Uterus (tissue), 4 donors: ENCODE measurements around the gene PKD1. TPM values are rescaled to one million over a fixed set of nuclear protein-coding genes. Genes with fewer than 3 reads are reported as not detected.

ENCODE experiments used
- DNase-seq, 2 donors: peaks; one replicate each; pipeline ENCODE4 v3.0.0-alpha.2; 2019 to 2020
- H3K27ac ChIP-seq, 2 donors: fragments of 200-600 bp; sonication (generic); 1 replicate in 1 of 2; 2 replicates in 1 of 2; pipeline ENCODE4 v1.5.1; 2016 to 2018
- H3K27me3 ChIP-seq, 2 donors: fragments of 200-600 bp; sonication (generic); one replicate each; pipeline ENCODE4 v1.5.1; 2018 to 2019; ENCODE audit warnings: control low read depth in 1 of 2
- H3K36me3 ChIP-seq, 2 donors: fragments of 200-600 bp; sonication (generic); one replicate each; pipeline ENCODE4 v1.5.1; 2019; ENCODE audit warnings: control low read depth in 1 of 2
- H3K4me1 ChIP-seq, 2 donors: fragments of 200-600 bp; sonication (generic); one replicate each; pipeline ENCODE4 v1.5.1; 2018 to 2019; ENCODE audit warnings: control low read depth in 1 of 2
- H3K4me3 ChIP-seq, 2 donors: fragments of 200-600 bp; sonication (generic); 1 replicate in 1 of 2; 2 replicates in 1 of 2; pipeline ENCODE4 v1.5.1; 2018 to 2019; ENCODE audit warnings: mild to moderate bottlenecking in 1 of 2
- H3K9me3 ChIP-seq, 2 donors: fragments of 200-600 bp; sonication (generic); one replicate each; pipeline ENCODE4 v1.5.1; 2019; ENCODE audit warnings: control low read depth in 1 of 2
- POLR2A ChIP-seq, 2 donors: fragments of 450-650 bp; IDR thresholded peaks; one replicate each; pipeline ENCODE4 v1.6.1; 2016; ENCODE audit warnings: antibody characterized with exemption in 2 of 2, mild to moderate bottlenecking in 1 of 2, moderate library complexity in 1 of 2
- intact Hi-C: fragments of 100-400 bp; cut with DNase I; formaldehyde crosslinking; loops from one replicate; pipeline ENCODE4 v1.15.1; 2023; ENCODE audit warnings: low total_unique reads
- total RNA-seq, 4 donors: library from RNA; depleted of rRNA in 3 of 4; stranded (reverse); fragments of >200 nt in 3 of 4; gene quantifications; one replicate each; pipeline versions ENCODE4 v1.1.0 to v1.2.4, GENCODE V29; 2014 to 2023
- TF ChIP-seq, protein P1 (sequence below), 4 experiments: fragments of 200-600 bp in 2 of 4; fragments of 450-650 bp in 2 of 4; sonication (generic) in 2 of 4; IDR thresholded peaks; one replicate each; pipeline ENCODE4 v1.5.1; 2016 to 2019; ENCODE audit warnings: antibody characterized with exemption in 4 of 4, mild to moderate bottlenecking in 2 of 4, moderate library complexity in 1 of 4
- donor health status: DM: yes; HTN: yes; CAD: no.

The PKD1 gene
- total RNA-seq, 4 donors from 2014 or later, result 149 to 383 (median 197) TPM

DNA sequence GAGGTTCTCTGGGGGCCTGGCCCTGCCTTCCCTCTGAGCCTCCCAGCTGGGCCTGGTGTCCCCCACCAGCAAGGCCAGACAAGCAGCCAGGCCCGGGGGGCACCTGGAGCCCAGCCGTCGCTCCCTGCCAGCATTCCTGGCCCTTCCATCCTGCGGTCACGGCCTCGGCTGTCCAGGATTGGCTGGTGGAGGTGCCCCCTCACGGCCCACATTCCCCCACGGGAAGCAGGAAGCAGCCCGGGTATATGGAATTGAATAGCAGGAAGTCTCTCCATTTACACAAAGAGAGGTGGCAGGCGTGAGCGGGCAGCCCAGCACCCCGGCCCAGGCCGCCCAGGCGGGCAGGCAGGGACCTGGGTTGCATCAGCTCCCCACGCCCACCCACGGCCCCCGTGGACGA lies 34.4 kb upstream of the PKD1 start:
- Histone ChIP-seq H3K4me3 (peak overlapping the region in 1 of 2 donors; percentile 21), H3K36me3 (no peaks in the 10 kb centered on the region), H3K9me3 (no peaks in the 10 kb centered on the region), H3K27me3 (no peaks in the 10 kb centered on the region), H3K27ac (peak overlapping the region; percentile 40 to 76), H3K4me1 (no peaks in the 10 kb centered on the region)
- intact Hi-C loops, result no loop called here
- peak; percentile 27 to 41 for TF ChIP-seq POLR2A (IDR thresholded peaks at IDR 0.05)
- TF ChIP-seq, protein P1, sequence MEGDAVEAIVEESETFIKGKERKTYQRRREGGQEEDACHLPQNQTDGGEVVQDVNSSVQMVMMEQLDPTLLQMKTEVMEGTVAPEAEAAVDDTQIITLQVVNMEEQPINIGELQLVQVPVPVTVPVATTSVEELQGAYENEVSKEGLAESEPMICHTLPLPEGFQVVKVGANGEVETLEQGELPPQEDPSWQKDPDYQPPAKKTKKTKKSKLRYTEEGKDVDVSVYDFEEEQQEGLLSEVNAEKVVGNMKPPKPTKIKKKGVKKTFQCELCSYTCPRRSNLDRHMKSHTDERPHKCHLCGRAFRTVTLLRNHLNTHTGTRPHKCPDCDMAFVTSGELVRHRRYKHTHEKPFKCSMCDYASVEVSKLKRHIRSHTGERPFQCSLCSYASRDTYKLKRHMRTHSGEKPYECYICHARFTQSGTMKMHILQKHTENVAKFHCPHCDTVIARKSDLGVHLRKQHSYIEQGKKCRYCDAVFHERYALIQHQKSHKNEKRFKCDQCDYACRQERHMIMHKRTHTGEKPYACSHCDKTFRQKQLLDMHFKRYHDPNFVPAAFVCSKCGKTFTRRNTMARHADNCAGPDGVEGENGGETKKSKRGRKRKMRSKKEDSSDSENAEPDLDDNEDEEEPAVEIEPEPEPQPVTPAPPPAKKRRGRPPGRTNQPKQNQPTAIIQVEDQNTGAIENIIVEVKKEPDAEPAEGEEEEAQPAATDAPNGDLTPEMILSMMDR (IDR thresholded peaks at IDR 0.05), result peak in 1 of 4 experiments; percentile 11
- peak in 1 of 2 donors; percentile 61 for DNase-seq

DNA sequence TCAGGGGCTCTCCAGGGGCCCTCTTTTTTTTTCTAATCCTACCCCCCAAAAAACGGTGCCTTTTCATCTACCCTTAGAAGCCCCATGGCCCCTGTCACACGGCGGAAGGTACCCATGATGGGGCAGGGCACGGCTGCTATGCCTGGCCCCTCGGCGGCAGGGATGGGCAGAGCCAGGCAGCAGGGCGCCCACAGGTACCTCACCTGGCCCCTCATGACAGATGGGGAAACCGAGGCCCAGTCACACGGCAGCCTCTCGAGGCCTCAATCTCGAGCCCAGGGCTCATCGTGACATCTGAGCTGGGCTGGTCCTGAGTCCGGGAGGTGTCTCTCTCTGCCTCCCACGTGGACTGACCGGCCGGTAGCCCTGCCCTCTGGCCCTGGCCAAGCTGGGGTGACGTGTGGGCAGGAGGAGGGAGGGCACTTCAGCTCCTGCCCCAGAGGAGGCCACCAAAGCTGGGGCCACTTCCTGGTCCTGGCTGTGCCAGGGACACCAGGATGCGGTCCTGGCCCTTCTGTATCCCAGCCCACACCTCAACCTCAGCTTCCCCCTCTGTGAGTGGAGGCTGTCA lies 31.5 kb upstream of the PKD1 start:
- Histone ChIP-seq H3K27me3 (no peaks in the 10 kb centered on the region), H3K4me1 (no peaks in the 10 kb centered on the region), H3K36me3 (no peaks in the 10 kb centered on the region), H3K4me3 (no peak overlapping the region), H3K9me3 (no peaks in the 10 kb centered on the region), H3K27ac (no peak overlapping the region)
- intact Hi-C loops, result no loop called here
- DNase-seq, result no peak
- TF ChIP-seq, protein P1 (IDR thresholded peaks at IDR 0.05), result no peak
- TF ChIP-seq POLR2A (IDR thresholded peaks at IDR 0.05), result no peak

DNA sequence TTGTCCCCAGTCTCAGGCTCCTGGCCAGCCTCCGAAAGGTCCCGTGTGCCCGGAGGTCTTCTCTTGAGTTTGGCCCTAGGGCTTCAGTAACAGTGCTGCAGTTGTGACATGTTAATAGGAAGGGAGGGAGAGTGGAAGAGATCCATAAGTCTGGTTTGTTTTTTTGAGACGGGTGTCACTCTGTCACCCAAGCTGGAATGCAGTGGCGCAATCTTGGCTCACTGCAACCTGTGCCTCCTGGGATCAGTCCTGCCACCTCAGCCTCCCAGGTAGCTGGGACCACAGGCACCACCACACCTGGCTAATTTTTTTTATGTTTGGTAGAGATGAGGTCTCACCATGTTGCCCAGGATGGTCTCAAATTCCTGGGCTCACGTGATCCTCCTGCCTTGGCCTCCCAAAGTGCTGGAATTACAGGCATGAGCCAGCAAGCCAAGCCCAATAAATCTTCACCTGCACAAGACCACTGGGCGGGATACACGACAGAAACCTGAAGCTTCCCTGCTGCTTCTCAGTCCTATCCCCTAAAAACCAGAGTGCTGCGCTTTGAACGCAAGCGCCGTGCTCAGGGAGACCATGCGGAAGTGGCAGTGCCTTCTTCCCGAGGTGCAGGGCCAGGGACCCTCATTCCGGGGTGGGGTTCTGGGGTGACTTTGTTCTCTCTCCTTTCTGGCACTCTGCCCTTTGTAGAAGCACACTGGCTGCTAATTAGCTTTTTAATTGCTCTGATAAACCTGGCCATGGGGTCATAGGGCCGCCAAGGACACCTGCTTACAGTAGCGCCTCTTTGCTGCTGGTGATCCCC lies 30.8 kb upstream of the PKD1 start:
- H3K4me1 ChIP-seq, result no peaks in the 10 kb centered on the region
- no peaks in the 10 kb centered on the region for H3K27me3 ChIP-seq
- intact Hi-C loops, result no loop called here
- H3K36me3 ChIP-seq, result no peaks in the 10 kb centered on the region
- H3K27ac ChIP-seq, result no peak overlapping the region
- TF ChIP-seq, protein P1 (IDR thresholded peaks at IDR 0.05), result no peak
- no peak for TF ChIP-seq POLR2A (IDR thresholded peaks at IDR 0.05)
- DNase-seq, result no peak
- no peaks in the 10 kb centered on the region for H3K9me3 ChIP-seq
- no peak overlapping the region for H3K4me3 ChIP-seq

DNA sequence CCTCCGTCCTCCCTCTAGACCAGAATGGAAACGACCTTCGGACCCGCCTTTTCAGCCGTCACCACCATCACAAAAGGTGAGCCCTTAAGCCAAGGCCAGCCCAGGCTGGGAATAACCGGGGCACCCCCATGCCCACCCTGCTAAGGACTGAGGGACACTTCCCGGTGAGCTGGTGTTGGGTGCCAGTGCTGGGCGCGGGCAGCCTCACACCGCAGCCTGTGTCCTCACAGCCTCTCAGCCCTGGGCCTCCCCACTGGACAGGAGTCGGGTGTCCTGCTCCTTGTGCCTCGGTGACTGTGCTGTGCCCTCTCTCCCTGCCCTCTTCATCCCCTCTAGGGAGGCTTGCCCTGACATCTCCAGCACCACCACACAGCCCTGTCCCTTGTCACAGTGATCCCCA lies 30.2 kb upstream of the PKD1 start:
- Histone ChIP-seq H3K27me3 (no peaks in the 10 kb centered on the region), H3K4me1 (peaks cover 0 to 4% of the 10 kb centered on the region in 2 donors), H3K9me3 (no peaks in the 10 kb centered on the region), H3K4me3 (no peak overlapping the region), H3K27ac (no peak overlapping the region), H3K36me3 (no peaks in the 10 kb centered on the region)
- intact Hi-C loops, result no loop called here
- TF ChIP-seq, protein P1 (IDR thresholded peaks at IDR 0.05), result no peak
- no peak for TF ChIP-seq POLR2A (IDR thresholded peaks at IDR 0.05)
- no peak for DNase-seq

DNA sequence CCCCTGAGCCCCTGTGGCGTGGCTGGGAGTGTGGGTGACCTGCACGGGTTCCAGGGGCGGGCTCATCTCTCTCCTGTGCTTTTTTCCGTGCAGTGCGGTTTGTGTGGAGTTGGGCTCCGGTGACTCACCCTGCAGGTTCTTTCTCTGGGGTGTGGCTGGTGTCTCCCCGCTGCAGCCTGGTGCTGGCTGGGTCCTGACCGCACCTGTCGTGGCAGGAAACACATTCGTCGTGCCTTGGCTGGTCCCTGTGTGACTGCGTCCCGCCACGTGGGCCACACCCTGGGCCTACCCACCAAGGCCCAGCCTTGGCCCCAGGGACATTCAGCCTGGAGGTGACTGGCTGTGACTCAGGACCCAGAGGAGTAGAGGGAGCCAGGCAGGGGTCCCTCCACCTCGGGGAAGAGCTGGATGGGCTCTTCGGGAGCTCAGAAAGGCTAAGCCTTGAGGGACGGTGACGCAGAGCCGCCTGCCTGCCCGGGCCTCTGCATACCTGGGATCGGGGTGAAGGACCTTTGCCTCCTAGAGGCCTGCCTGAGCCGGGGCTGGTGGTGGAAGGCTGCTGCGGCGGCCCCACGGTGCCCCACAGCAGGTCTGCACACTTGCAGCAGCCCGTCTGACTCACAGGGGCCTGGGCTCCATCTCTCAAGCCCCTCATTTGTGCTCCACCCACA lies 27.6 kb upstream of the PKD1 start:
- peaks cover 5 to 18% of the 10 kb centered on the region in 2 donors for H3K4me1 ChIP-seq
- no peak overlapping the region for H3K27ac ChIP-seq
- H3K36me3 ChIP-seq, result no peaks in the 10 kb centered on the region
- TF ChIP-seq POLR2A (IDR thresholded peaks at IDR 0.05), result no peak
- TF ChIP-seq, protein P1 (IDR thresholded peaks at IDR 0.05), result no peak
- no peaks in the 10 kb centered on the region for H3K9me3 ChIP-seq
- no peak for DNase-seq
- no peak overlapping the region for H3K4me3 ChIP-seq
- intact Hi-C loops, result no loop called here
- no peaks in the 10 kb centered on the region for H3K27me3 ChIP-seq
